ENCODE results near the gene RAPH1. TPM values are rescaled to one million over a fixed set of nuclear protein-coding genes. Genes with fewer than 3 reads are reported as not detected.

Gene RAPH1, protein sequence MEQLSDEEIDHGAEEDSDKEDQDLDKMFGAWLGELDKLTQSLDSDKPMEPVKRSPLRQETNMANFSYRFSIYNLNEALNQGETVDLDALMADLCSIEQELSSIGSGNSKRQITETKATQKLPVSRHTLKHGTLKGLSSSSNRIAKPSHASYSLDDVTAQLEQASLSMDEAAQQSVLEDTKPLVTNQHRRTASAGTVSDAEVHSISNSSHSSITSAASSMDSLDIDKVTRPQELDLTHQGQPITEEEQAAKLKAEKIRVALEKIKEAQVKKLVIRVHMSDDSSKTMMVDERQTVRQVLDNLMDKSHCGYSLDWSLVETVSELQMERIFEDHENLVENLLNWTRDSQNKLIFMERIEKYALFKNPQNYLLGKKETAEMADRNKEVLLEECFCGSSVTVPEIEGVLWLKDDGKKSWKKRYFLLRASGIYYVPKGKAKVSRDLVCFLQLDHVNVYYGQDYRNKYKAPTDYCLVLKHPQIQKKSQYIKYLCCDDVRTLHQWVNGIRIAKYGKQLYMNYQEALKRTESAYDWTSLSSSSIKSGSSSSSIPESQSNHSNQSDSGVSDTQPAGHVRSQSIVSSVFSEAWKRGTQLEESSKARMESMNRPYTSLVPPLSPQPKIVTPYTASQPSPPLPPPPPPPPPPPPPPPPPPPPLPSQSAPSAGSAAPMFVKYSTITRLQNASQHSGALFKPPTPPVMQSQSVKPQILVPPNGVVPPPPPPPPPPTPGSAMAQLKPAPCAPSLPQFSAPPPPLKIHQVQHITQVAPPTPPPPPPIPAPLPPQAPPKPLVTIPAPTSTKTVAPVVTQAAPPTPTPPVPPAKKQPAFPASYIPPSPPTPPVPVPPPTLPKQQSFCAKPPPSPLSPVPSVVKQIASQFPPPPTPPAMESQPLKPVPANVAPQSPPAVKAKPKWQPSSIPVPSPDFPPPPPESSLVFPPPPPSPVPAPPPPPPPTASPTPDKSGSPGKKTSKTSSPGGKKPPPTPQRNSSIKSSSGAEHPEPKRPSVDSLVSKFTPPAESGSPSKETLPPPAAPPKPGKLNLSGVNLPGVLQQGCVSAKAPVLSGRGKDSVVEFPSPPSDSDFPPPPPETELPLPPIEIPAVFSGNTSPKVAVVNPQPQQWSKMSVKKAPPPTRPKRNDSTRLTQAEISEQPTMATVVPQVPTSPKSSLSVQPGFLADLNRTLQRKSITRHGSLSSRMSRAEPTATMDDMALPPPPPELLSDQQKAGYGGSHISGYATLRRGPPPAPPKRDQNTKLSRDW
- total RNA-seq, result 31.4 and 38.3 TPM in 2 replicates

DNA sequence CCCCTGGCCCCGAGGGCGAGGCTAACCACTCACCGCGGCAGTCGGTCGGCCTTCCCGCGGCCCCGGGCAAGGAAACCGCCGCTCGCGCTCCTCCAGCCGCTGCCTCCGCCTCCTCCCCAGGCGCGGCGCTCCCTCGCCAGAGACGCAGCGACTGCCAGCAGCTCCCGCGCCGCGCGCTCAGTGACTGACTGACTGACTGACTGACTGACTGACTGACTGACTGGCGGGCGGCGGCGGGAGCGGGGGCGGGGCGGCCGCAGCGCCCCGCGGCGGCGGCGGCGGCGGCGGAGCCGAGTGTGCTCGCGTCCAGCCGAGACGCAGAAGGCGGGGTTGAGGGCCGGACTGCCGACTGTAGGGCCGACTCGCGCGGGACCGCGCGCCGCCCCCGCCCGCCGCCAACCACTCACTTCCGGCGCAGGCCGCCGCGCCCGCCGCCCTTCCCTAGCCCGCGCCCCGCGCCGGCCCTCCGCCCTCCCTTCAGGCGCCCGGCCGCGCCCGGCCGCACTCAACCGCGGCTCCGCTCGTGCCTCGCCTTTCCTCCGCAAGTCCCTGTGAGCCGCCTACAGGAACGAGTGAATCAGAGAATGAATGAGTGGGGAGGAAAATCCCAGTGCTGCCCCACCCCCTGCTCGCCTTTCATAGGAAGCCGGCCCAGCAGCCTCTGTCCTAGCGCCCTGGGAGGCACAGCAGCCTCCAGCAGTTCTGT, at the start of gene RAPH1:
Gene RAPH1, minus strand, starts transcription at position 224 of the 706 bp plus-strand sequence. CDS start 39,948 bp downstream, outside the sequence.

Other genes with a start within 250 kb of the RAPH1 start
- 23.6 and 40.0 TPM in 2 replicates for gene ABI2, start 206.9 kb downstream of the RAPH1 start, total RNA-seq
- under 0.01 TPM in 2 replicates for gene CD28, start 171.3 kb upstream of the RAPH1 start, total RNA-seq